ENCODE measurements around the gene FERMT2.

FERMT2 gene

GRCh38 chr14:52860910-52861309, 89.9 kb downstream of the FERMT2 start:
- H3K4me3 ChIP-seq (ENCODE audit: low read length): no peak overlapping the region
- TF ChIP-seq CTCF (conservative IDR thresholded peaks at IDR 0.05; ENCODE audit: low read length): no peak
- no peak for DNase-seq (ENCODE audit: low read depth)

- H3K4me3 ChIP-seq (ENCODE audit: low read length): no peak overlapping the region
- no peak for TF ChIP-seq CTCF (conservative IDR thresholded peaks at IDR 0.05; ENCODE audit: low read length)
- DNase-seq (ENCODE audit: low read depth): no peak
These were observed 90.6 kb downstream of the FERMT2 start for GRCh38 chr14:52860209-52860608.

- DNase-seq (ENCODE audit: low read depth): no peak
- no peak overlapping the region for H3K4me3 ChIP-seq (ENCODE audit: low read length)
- no peak for TF ChIP-seq CTCF (conservative IDR thresholded peaks at IDR 0.05; ENCODE audit: low read length)
These were observed 94.7 kb downstream of the FERMT2 start for GRCh38 chr14:52856139-52856538.

GRCh38 chr14:52853522-52853854, 97.4 kb downstream of the FERMT2 start:
- DNase-seq (ENCODE audit: low read depth): no peak
- H3K4me3 ChIP-seq (ENCODE audit: low read length): no peak overlapping the region
- TF ChIP-seq CTCF (conservative IDR thresholded peaks at IDR 0.05; ENCODE audit: low read length): no peak

GRCh38 chr14:52852810-52853521, 97.9 kb downstream of the FERMT2 start:
- DNase-seq (ENCODE audit: low read depth): no peak
- no peak overlapping the region for H3K4me3 ChIP-seq (ENCODE audit: low read length)

GRCh38 chr14:52850451-52850909, 100.4 kb downstream of the FERMT2 start:
- H3K4me3 ChIP-seq (ENCODE audit: low read length): no peak overlapping the region
- TF ChIP-seq CTCF (conservative IDR thresholded peaks at IDR 0.05; ENCODE audit: low read length): no peak
- DNase-seq (ENCODE audit: low read depth): no peak

More at GRCh38 chr14:52852810-52853521, 97.9 kb downstream of the FERMT2 start:
- no peak for TF ChIP-seq CTCF (conservative IDR thresholded peaks at IDR 0.05; ENCODE audit: low read length)

- no peak overlapping the region for H3K4me3 ChIP-seq (ENCODE audit: low read length)
- no peak for TF ChIP-seq CTCF (conservative IDR thresholded peaks at IDR 0.05; ENCODE audit: low read length)
- DNase-seq (ENCODE audit: low read depth): peak; percentile 73
These were observed 102.2 kb downstream of the FERMT2 start for GRCh38 chr14:52848626-52849025.
